GM12875 (cell line): Measurements from ENCODE around the gene TEX53.

ENCODE experiments used
- H3K4me3 ChIP-seq: one replicate; pipeline ENCODE4 v1.5.1; 2011; ENCODE audit warnings: low read depth, low read length, control low read depth
- CTCF ChIP-seq: IDR thresholded peaks from 2 replicates; pipeline ENCODE4 v1.5.1; 2011; ENCODE audit warnings: low read depth, mild to moderate bottlenecking, control low read depth, inconsistent platforms, low read length, moderate library complexity, borderline replicate concordance; ENCODE audit not compliant: insufficient read depth

TEX53 gene

GRCh38 chr9:114680259-114681001 is 22.8 kb upstream of the TEX53 start:
- no peak overlapping the region for H3K4me3 ChIP-seq
- TF ChIP-seq CTCF: no peak

- H3K4me3 ChIP-seq: no peak overlapping the region
- no peak for TF ChIP-seq CTCF
These were observed 21.2 kb upstream of the TEX53 start for GRCh38 chr9:114678795-114679194.

GRCh38 chr9:114678130-114678529 is 20.5 kb upstream of the TEX53 start:
- TF ChIP-seq CTCF: no peak
- no peak overlapping the region for H3K4me3 ChIP-seq

DNA sequence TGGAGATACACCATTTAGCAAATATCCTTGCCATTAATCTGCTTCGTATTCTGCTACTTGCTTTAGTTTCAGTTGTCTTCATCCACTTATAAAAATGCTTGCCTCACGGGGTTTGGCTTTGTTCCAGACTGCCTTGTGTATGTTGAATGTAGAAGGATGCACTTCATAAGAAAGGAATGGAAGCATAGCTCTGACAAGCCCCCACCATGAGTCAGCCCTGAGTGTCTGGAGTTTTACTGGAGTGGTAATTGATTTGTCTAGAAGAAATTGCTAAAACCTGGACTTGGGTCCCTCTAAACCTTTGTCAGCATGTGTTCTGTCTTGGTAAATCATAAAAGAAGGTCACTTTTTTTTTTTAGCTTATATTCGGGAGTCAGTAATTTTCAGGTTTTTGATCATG is 19.8 kb upstream of the TEX53 start:
- no peak for TF ChIP-seq CTCF
- H3K4me3 ChIP-seq: no peak overlapping the region

- no peak for TF ChIP-seq CTCF
- no peak overlapping the region for H3K4me3 ChIP-seq
These were observed 19.3 kb upstream of the TEX53 start for GRCh38 chr9:114676901-114677300.

DNA sequence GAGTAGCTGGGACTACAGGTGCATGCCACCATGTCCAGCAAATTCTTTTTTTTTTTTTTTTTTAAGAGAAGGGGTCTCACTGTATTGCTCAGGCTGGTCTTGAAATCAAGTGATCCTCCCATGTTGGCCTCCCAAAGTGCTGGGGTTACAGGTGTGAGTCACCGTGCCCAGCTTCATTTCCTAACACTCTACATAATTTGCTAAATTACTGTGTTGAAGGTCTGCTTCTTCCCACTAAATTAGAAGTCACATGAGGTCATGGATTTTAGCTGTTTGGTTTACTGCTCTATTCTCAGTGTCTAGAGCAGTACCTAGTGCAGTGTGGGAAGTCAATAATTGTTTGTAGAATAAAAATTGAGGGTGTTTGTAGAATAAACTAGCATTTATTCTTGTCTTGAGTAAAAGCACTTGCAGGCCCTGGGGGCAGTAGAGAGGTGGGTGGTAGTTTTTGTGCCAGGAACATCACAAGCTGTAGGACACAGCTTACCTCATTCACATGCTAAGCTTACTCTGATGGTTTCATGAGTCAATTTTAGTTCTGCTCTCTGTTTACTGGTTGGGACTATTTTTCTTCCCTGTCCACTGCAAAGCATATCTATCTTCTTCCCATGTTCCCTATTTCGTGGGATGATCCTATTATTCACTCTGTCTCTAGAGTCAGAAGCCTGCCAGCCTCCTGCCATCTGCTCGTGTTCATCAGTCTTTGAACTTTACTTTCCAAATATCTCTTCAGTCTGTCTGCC is 17.4 kb upstream of the TEX53 start:
- no peak overlapping the region for H3K4me3 ChIP-seq
- TF ChIP-seq CTCF: no peak

DNA sequence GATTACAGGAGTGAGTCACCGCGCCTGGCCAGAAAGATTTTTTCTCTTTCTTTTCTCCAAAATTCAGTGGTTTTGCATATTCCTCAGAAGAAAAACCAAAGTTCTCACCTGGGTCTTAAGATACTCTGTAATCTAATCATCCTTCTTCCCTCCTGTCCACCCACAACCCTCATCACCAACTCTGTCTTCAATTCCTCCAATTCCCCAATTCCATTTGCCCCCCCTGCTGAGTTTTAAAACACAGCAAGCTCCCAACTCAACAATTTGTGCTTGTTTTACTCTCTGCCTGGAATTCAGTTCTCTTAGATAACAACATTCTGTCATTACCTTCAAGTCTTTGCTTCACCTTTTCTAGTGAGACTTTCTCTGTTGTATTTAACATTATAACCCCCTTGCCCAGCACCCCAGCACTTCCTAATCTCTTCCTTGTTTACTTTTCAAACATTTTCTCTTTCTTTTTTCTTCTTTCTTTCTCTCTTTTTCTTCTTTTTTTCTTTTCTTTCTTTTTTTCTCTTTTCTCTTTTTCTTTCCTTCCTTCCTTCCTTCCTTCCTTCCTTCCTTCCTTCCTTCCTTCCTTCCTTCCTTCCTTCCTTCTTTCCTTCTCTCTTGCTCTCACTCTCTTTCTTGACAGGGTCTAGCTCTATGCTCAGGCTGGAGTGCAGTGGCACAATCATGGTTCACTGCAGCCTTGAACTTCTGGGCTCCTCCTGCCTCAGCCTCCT is 16.6 kb upstream of the TEX53 start:
- TF ChIP-seq CTCF: no peak
- no peak overlapping the region for H3K4me3 ChIP-seq
